HepG2 (cell line): ENCODE results near the gene PHKA1. TPM values are rescaled to one million over a fixed set of nuclear protein-coding genes. Genes with fewer than 3 reads are reported as not detected.

Experiments
- ATAC-seq: fragments of 200-7000 bp; cut with Tn5 transposase; 3 replicates; pipeline ENCODE4 v1.9.1; 2020; ENCODE audit warnings: mild to moderate bottlenecking, moderate library complexity
- BruUV-seq: library from RNA; stranded (reverse); fragments of 400-500 nt; replicated peaks from 2 replicates; lab custom pipeline; 2021; lab: Mats Ljungman, UMichigan
- CTCF ChIA-PET: fragments of 300-600 bp; formaldehyde crosslinking; extraction: SDS; loops from one replicate; lab custom pipeline; 2021; ENCODE audit warnings: low total read pairs, inconsistent platforms, low intra/inter-chr PET ratio; lab: Yijun Ruan, JAX
- POLR2A ChIA-PET: fragments of 350-600 bp; sonication (Branson Sonifier 250); formaldehyde crosslinking; loops from one replicate; lab custom pipeline; 2020; ENCODE audit warnings: antibody characterized with exemption, inconsistent platforms; lab: Yijun Ruan, JAX
- DNase-seq: peaks from one replicate; pipeline ENCODE4 v3.0.0-alpha.2; 2015; ENCODE audit warnings: low spot score
- FAIRE-seq: peaks from 3 replicates; lab custom pipeline; 2011; peaks lifted over from hg19 to GRCh38; lab: Jason Lieb, UNC
- H2AFZ ChIP-seq: one replicate; pipeline ENCODE4 v1.6.1; 2011; ENCODE audit warnings: low read length, inconsistent platforms
- H3K27ac ChIP-seq: fragments of 300-600 bp; 3 replicates; pipeline ENCODE4 v1.8.0; 2011; ENCODE audit warnings: mixed run types, mild to moderate bottlenecking, mixed read lengths, low read length, inconsistent platforms; ENCODE audit not compliant: insufficient read depth; ENCODE audit errors: extremely low read length
- H3K27me3 ChIP-seq, 2 experiments: fragments of 200-600 bp in 1 of 2; 2 replicates in 1 of 2; 3 replicates in 1 of 2; pipeline versions ENCODE4 v1.6.0 to v1.8.0; 2011; ENCODE audit warnings: low read length in 2 of 2, mild to moderate bottlenecking in 2 of 2, moderate library complexity in 2 of 2, inconsistent platforms in 1 of 2; ENCODE audit not compliant: insufficient read depth in 2 of 2, control insufficient read depth in 1 of 2
- H3K36me3 ChIP-seq, 2 experiments: fragments of 200-600 bp in 1 of 2; replicated peaks in 1 of 2; 2 replicates in 1 of 2; 3 replicates in 1 of 2; pipeline versions ENCODE4 v1.5.1 to v1.8.0; 2011; ENCODE audit warnings: low read length in 2 of 2, inconsistent platforms in 1 of 2; ENCODE audit not compliant: insufficient read depth in 2 of 2, control insufficient read depth in 1 of 2
- H3K4me1 ChIP-seq: 2 replicates; pipeline ENCODE4 v1.5.1; 2012; ENCODE audit warnings: low read length, inconsistent platforms; ENCODE audit not compliant: insufficient read depth
- H3K4me2 ChIP-seq: 2 replicates; pipeline ENCODE4 v1.6.0; 2011; ENCODE audit warnings: low read depth, low read length, inconsistent platforms
- H3K4me3 ChIP-seq, 3 experiments: fragments of 200-600 bp in 1 of 3; sonication (generic), shearing (Covaris generic) in 1 of 3; replicated peaks in 1 of 3; 2 replicates each; pipeline ENCODE4 v1.5.1; 2011 to 2016; ENCODE audit warnings: low read length in 3 of 3, inconsistent platforms in 2 of 3, low read depth in 2 of 3, mild to moderate bottlenecking in 2 of 3, control low read depth in 1 of 3, mixed read lengths in 1 of 3; ENCODE audit not compliant: insufficient read depth in 1 of 3
- H3K79me2 ChIP-seq: one replicate; pipeline ENCODE4 v1.6.1; 2011; ENCODE audit warnings: low read length, inconsistent platforms; ENCODE audit not compliant: insufficient read depth
- H3K9ac ChIP-seq: 2 replicates; pipeline ENCODE4 v1.6.0; 2011; ENCODE audit warnings: mild to moderate bottlenecking, low read depth, low read length, inconsistent platforms; ENCODE audit not compliant: insufficient read depth
- H3K9me3 ChIP-seq: 2 replicates; pipeline ENCODE4 v1.5.1; 2012; ENCODE audit warnings: mild to moderate bottlenecking, low read length
- H4K20me1 ChIP-seq: 2 replicates; pipeline ENCODE4 v1.6.0; 2011; ENCODE audit warnings: inconsistent platforms, mild to moderate bottlenecking, low read length, moderate library complexity; ENCODE audit not compliant: insufficient read depth
- CEBPB ChIP-seq: IDR thresholded peaks from 2 replicates; pipeline ENCODE4 v1.6.1; 2011; ENCODE audit warnings: low read depth, low read length, improper control_type of control experiment, borderline replicate concordance
- EP300 ChIP-seq, 3 experiments: sonication (generic) in 1 of 3; formaldehyde crosslinking in 1 of 3; IDR thresholded peaks; 2 replicates each; pipeline versions ENCODE4 v1.5.1 to v1.6.1; 2011 to 2020; ENCODE audit warnings: low read depth in 2 of 3, low read length in 2 of 3, borderline replicate concordance in 1 of 3, improper control_type of control experiment in 1 of 3, mild to moderate bottlenecking in 1 of 3, missing genetic modification reagents in 1 of 3, moderate library complexity in 1 of 3
- NBN ChIP-seq: fragments of 450-650 bp; conservative IDR thresholded peaks from 2 replicates; pipeline ENCODE4 v1.6.1; 2017
- PAX8 ChIP-seq: sonication (generic); formaldehyde crosslinking; IDR thresholded peaks from 2 replicates; pipeline ENCODE4 v1.8.0; 2022; ENCODE audit warnings: mild to moderate bottlenecking, missing genetic modification reagents, borderline replicate concordance
- PBX3 ChIP-seq: sonication (generic); formaldehyde crosslinking; IDR thresholded peaks from 2 replicates; pipeline ENCODE4 v1.8.1; 2023; ENCODE audit warnings: missing genetic modification reagents, inconsistent platforms, borderline replicate concordance
- PITX1 ChIP-seq: sonication (generic); formaldehyde crosslinking; IDR thresholded peaks from 2 replicates; pipeline ENCODE4 v1.5.1; 2020; ENCODE audit warnings: mild to moderate bottlenecking, missing genetic modification reagents
- ZNF350 ChIP-seq: sonication (generic); formaldehyde crosslinking; IDR thresholded peaks from 2 replicates; pipeline ENCODE4 v1.4.0; 2020; ENCODE audit warnings: mild to moderate bottlenecking, low read depth, missing genetic modification reagents, borderline replicate concordance
- ZNF362 ChIP-seq: sonication (generic); formaldehyde crosslinking; IDR thresholded peaks from 2 replicates; pipeline ENCODE4 v1.4.0; 2020; ENCODE audit warnings: missing genetic modification reagents, mild to moderate bottlenecking, borderline replicate concordance
- WGBS: methylation state at CpG from one replicate; pipeline ENCODE4 v1.1.6; 2017; ENCODE audit warnings: low lambda C conversion rate; 5-methylcytosine and 5-hydroxymethylcytosine counted together
- in situ Hi-C: cut with HindIII; loops from 2 replicates; pipeline ENCODE4 v1.10.0; 2017; ENCODE audit warnings: low pct_unique_long_range_greater_than_20kb; ENCODE audit not compliant: extremely low pct_ligation_motif_present
- intact Hi-C: fragments of 100-400 bp; cut with micrococcal nuclease; formaldehyde crosslinking; loops from one replicate; pipeline ENCODE4 v1.10.0; 2022; ENCODE audit not compliant: unreplicated experiment
- polyA plus RNA-seq, 8 experiments: library from polyadenylated mRNA; depleted of rRNA in 3 of 8; stranded (reverse) in 7 of 8; unstranded in 1 of 8; fragments of >200 nt; fragmentation: Illumina TruSeq in 4 of 8; extraction: Trizol in 4 of 8; gene quantifications; 2 replicates each; pipeline versions ENCODE4 v1.2.1 to v1.2.3, GENCODE V29; 2011 to 2016; ENCODE audit warnings: low read depth in 4 of 8, missing spikeins in 1 of 8, mixed read lengths in 1 of 8; ENCODE audit not compliant: insufficient read depth in 1 of 8
- total RNA-seq, 5 experiments: library from RNA; depleted of rRNA; stranded (reverse); fragments of >200 nt; fragmentation: Illumina TruSeq; extraction: Trizol; gene quantifications; 2 replicates each; pipeline ENCODE4 v1.2.3, GENCODE V29; 2016; ENCODE audit warnings: low read depth in 1 of 5

PHKA1 gene
- total and polyA plus RNA-seq, 2 of the 13 experiments (the other 11 are each of a cell fraction or from before 2014, with no cell fraction given): 5.4 to 6.6 TPM

- Histone ChIP-seq H3K4me3 (no peak overlapping the region), H3K9ac (no peak overlapping the region), H2AFZ (no peak overlapping the region), H3K27ac (no peak overlapping the region), H3K4me2 (no peak overlapping the region), H3K36me3 (no peaks in the 10 kb centered on the region; a peak in 1 of 5 replicates), H3K27me3 (no peaks in the 10 kb centered on the region), H3K4me1 (no peaks in the 10 kb centered on the region), H4K20me1 (no peaks in the 10 kb centered on the region), H3K79me2 (peaks cover 6% of the 10 kb centered on the region), H3K9me3 (no peaks in the 10 kb centered on the region)
- DNase-seq (peak; percentile 1), FAIRE-seq (no peak), ATAC-seq (no peak)
- no TSS peak for BruUV-seq
- in situ Hi-C loops: no loop called here
- CTCF ChIA-PET: no interaction called here
- intact Hi-C loops: no loop called here
- WGBS: 52% methylated on average over 7 of the region's 7 CpGs
- POLR2A ChIA-PET: no interaction called here
- TF ChIP-seq PAX8 (CRISPR knock-in tag) (no peak), CEBPB (peak; percentile 73)
These were observed 137.8 kb downstream of the PHKA1 start for GRCh38 chrX:72576141-72576894.

GRCh38 chrX:72573158-72573511, 141.0 kb downstream of the PHKA1 start:
- intact Hi-C loops: no loop called here
- Histone ChIP-seq H3K27ac (no peak overlapping the region), H3K4me1 (no peaks in the 10 kb centered on the region), H3K36me3 (0 out of 5 replicates have a peak, but pooled peaks cover 0 to 6% of the 10 kb centered on the region in 2 experiments), H3K4me3 (peak overlapping the region; percentile 66 to 88 (median 76); a peak in 4 of 6 replicates), H3K4me2 (peak overlapping the region; percentile 53), H3K27me3 (no peaks in the 10 kb centered on the region), H4K20me1 (no peaks in the 10 kb centered on the region), H3K79me2 (peaks cover 6% of the 10 kb centered on the region), H2AFZ (peak overlapping the region; percentile 94), H3K9ac (no peak overlapping the region), H3K9me3 (no peaks in the 10 kb centered on the region)
- FAIRE-seq: no peak
- WGBS: 1% methylated on average over 5 of the region's 7 CpGs
- in situ Hi-C loops: no loop called here
- DNase-seq: no peak
- ATAC-seq: peak; percentile 48
- TF ChIP-seq PITX1 (CRISPR knock-in tag): 0 out of 2 replicates have a peak, but pooled peaks have one; percentile 1
- TF ChIP-seq EP300 (IDR thresholded peaks at IDR 0.05; ENCODE audit: low read depth in 2 of 2, low read length in 2 of 2): no peak
- no peak for TF ChIP-seq EP300 (CRISPR knock-in tag; IDR thresholded peaks at IDR 0.05; ENCODE audit: borderline replicate concordance)
- TF ChIP-seq ZNF350 (CRISPR knock-in tag): no peak
- peak; percentile 51; the same call in 1 of the 2 replicates for TF ChIP-seq ZNF362 (CRISPR knock-in tag)
- no peak for TF ChIP-seq PBX3 (CRISPR knock-in tag)
- TF ChIP-seq NBN: no peak
- CTCF ChIA-PET: no interaction called here
- POLR2A ChIA-PET: interaction anchor here (0.6 kb wide), 1 partner anchor 20 kb away, joined by 3 read pairs; no protein-coding TSS in a partner anchor
- no TSS peak for BruUV-seq
